IMR-90 (cell line): Measurements from ENCODE around the gene ZDHHC14. TPM values are rescaled to one million over a fixed set of nuclear protein-coding genes. Genes with fewer than 3 reads are reported as not detected.

Source experiments
- ATAC-seq: fragments of 200-7000 bp; cut with Tn5 transposase; 2 replicates; pipeline ENCODE4 v1.9.1; 2020; ENCODE audit warnings: low read depth, mild to moderate bottlenecking, moderate library complexity
- BruUV-seq: library from RNA; stranded (reverse); fragments of 400-500 nt; replicated peaks from 2 replicates; lab custom pipeline; 2021; lab: Mats Ljungman, UMichigan
- CTCF ChIA-PET: fragments of 300-600 bp; formaldehyde crosslinking; extraction: SDS; loops from one replicate; lab custom pipeline; 2021; ENCODE audit warnings: antibody characterized with exemption; lab: Yijun Ruan, JAX
- POLR2A ChIA-PET: fragments of 300-600 bp; sonication (Branson Sonifier 250); formaldehyde crosslinking; loops from one replicate; lab custom pipeline; 2022; ENCODE audit warnings: antibody characterized with exemption; ENCODE audit not compliant: unreplicated experiment; lab: Charles Lee
- DNase-seq: peaks from one replicate; pipeline ENCODE4 v3.0.0; 2013
- H2AFZ ChIP-seq: replicated peaks from 2 replicates; pipeline ENCODE3; 2013; ENCODE audit warnings: low read length, mild to moderate bottlenecking; ENCODE audit not compliant: poor library complexity
- H2AK5ac ChIP-seq: 2 replicates; pipeline ENCODE4 v1.6.1; 2013; ENCODE audit warnings: low read depth, low read length, inconsistent platforms
- H2AK9ac ChIP-seq: replicated peaks from 2 replicates; pipeline ENCODE3; 2013; ENCODE audit warnings: mild to moderate bottlenecking, low read depth, low read length, moderate library complexity; ENCODE audit not compliant: poor library complexity
- H2BK120ac ChIP-seq: 2 replicates; pipeline ENCODE4 v1.6.1; 2013; ENCODE audit warnings: low read depth, low read length, inconsistent platforms
- H2BK15ac ChIP-seq: 3 replicates; pipeline ENCODE4 v1.6.1; 2013; ENCODE audit warnings: low read depth, low read length, inconsistent platforms
- H2BK20ac ChIP-seq: 2 replicates; pipeline ENCODE4 v1.6.1; 2013; ENCODE audit warnings: low read depth, mild to moderate bottlenecking, inconsistent platforms, low read length, moderate library complexity
- H2BK5ac ChIP-seq: 2 replicates; pipeline ENCODE4 v1.6.1; 2013; ENCODE audit warnings: mild to moderate bottlenecking, low read depth, low read length, inconsistent platforms; ENCODE audit not compliant: poor library complexity, severe bottlenecking
- H3K14ac ChIP-seq: replicated peaks from 2 replicates; pipeline ENCODE4 v1.6.1; 2013; ENCODE audit warnings: low read depth, low read length, inconsistent platforms
- H3K18ac ChIP-seq: 2 replicates; pipeline ENCODE4 v1.6.1; 2013; ENCODE audit warnings: low read depth, low read length, control low read depth
- H3K23ac ChIP-seq: 2 replicates; pipeline ENCODE4 v1.6.1; 2013; ENCODE audit warnings: low read depth, low read length, inconsistent platforms
- H3K27ac ChIP-seq: 2 replicates; pipeline ENCODE4 v1.5.1; 2013; ENCODE audit warnings: mild to moderate bottlenecking, control low read depth, low read length; ENCODE audit not compliant: insufficient read depth
- H3K27me3 ChIP-seq: 2 replicates; pipeline ENCODE4 v1.6.1; 2013; ENCODE audit warnings: low read length; ENCODE audit not compliant: control insufficient read depth, insufficient read depth
- H3K36me3 ChIP-seq: 2 replicates; pipeline ENCODE4 v1.6.1; 2013; ENCODE audit warnings: low read length, mixed read lengths; ENCODE audit not compliant: control insufficient read depth, insufficient read depth
- H3K4ac ChIP-seq: 2 replicates; pipeline ENCODE4 v1.6.1; 2013; ENCODE audit warnings: low read depth, low read length, inconsistent platforms
- H3K4me1 ChIP-seq: 2 replicates; pipeline ENCODE4 v1.6.1; 2013; ENCODE audit warnings: low read length, mixed read lengths; ENCODE audit not compliant: control insufficient read depth, insufficient read depth
- H3K4me2 ChIP-seq: 2 replicates; pipeline ENCODE4 v1.6.1; 2013; ENCODE audit warnings: low read depth, mild to moderate bottlenecking, control low read depth, low read length, moderate library complexity
- H3K4me3 ChIP-seq: 2 replicates; pipeline ENCODE4 v1.5.1; 2013; ENCODE audit warnings: low read depth, mild to moderate bottlenecking, control low read depth, low read length, moderate library complexity; ENCODE audit not compliant: insufficient read depth
- H3K56ac ChIP-seq: 2 replicates; pipeline ENCODE4 v1.6.1; 2013; ENCODE audit warnings: low read length, inconsistent platforms; ENCODE audit not compliant: insufficient read depth; ENCODE audit errors: extremely low read depth
- H3K79me1 ChIP-seq, 2 experiments: 2 replicates each; pipeline ENCODE4 v1.6.1; 2013; ENCODE audit warnings: low read length in 2 of 2, inconsistent platforms in 1 of 2, low read depth in 1 of 2
- H3K9ac ChIP-seq: 2 replicates; pipeline ENCODE4 v1.6.1; 2013; ENCODE audit warnings: low read depth, low read length, control low read depth
- H3K9me1 ChIP-seq: 2 replicates; pipeline ENCODE4 v1.6.1; 2013; ENCODE audit warnings: low read length, inconsistent platforms; ENCODE audit not compliant: insufficient read depth
- H3K9me3 ChIP-seq: 2 replicates; pipeline ENCODE4 v1.6.1; 2013; ENCODE audit warnings: low read length; ENCODE audit not compliant: control insufficient read depth, insufficient read depth
- H4K20me1 ChIP-seq: 2 replicates; pipeline ENCODE4 v1.6.1; 2013; ENCODE audit warnings: low read length, inconsistent platforms; ENCODE audit not compliant: insufficient read depth
- H4K5ac ChIP-seq: 2 replicates; pipeline ENCODE4 v1.6.1; 2013; ENCODE audit warnings: mild to moderate bottlenecking, low read depth, low read length, control low read depth
- H4K8ac ChIP-seq, 2 experiments: 2 replicates each; pipeline ENCODE4 v1.6.1; 2013; ENCODE audit warnings: low read depth in 2 of 2, low read length in 2 of 2, control low read depth in 1 of 2, inconsistent platforms in 1 of 2
- H4K91ac ChIP-seq: 2 replicates; pipeline ENCODE4 v1.6.1; 2013; ENCODE audit warnings: low read depth, low read length, inconsistent platforms; ENCODE audit not compliant: insufficient read depth
- SMC3 ChIP-seq: fragments of 150-350 bp; IDR thresholded peaks from 2 replicates; pipeline ENCODE4 v1.6.1; 2016; ENCODE audit warnings: low read depth, mild to moderate bottlenecking, antibody characterized with exemption, low read length, moderate library complexity
- WGBS, 2 experiments: methylation state at CpG; one replicate each; pipeline versions ENCODE4 v1.1.5 to v1.1.7; 2013; ENCODE audit warnings: missing lambda C conversion rate in 2 of 2; ENCODE audit not compliant: insufficient read length in 1 of 2; ENCODE audit errors: extremely low coverage in 2 of 2; 5-methylcytosine and 5-hydroxymethylcytosine counted together
- dilution Hi-C: fragments of 300-500 bp; cut with HindIII; formaldehyde crosslinking; loops from one replicate; pipeline ENCODE4 v1.14.3; 2018; ENCODE audit warnings: low sequenced_read_pairs; ENCODE audit not compliant: unreplicated experiment
- in situ Hi-C: fragments of 300-500 bp; cut with MboI; formaldehyde crosslinking; loops from 3 replicates; pipeline ENCODE4 v1.14.3; 2019; ENCODE audit warnings: low sequenced_read_pairs, inconsistent platforms, mixed read lengths
- intact Hi-C: fragments of 100-400 bp; cut with micrococcal nuclease; formaldehyde crosslinking; loops from 2 replicates; pipeline ENCODE4 v1.10.0; 2022
- polyA plus RNA-seq, 3 experiments: library from polyadenylated mRNA; depleted of rRNA; stranded (reverse); fragments of >200 nt; gene quantifications; 2 replicates each; pipeline ENCODE4 v1.2.3, GENCODE V29; 2012; ENCODE audit warnings: low replicate concordance in 1 of 3
- total RNA-seq: library from RNA; depleted of rRNA; stranded (reverse); fragments of >200 nt; gene quantifications from 2 replicates; pipeline ENCODE4 v1.2.3, GENCODE V29; 2012

ZDHHC14 gene
- total and polyA plus RNA-seq, 2 of the 4 experiments (the other 2 are of a cell fraction) = 0.90 to 2.0 TPM

DNA sequence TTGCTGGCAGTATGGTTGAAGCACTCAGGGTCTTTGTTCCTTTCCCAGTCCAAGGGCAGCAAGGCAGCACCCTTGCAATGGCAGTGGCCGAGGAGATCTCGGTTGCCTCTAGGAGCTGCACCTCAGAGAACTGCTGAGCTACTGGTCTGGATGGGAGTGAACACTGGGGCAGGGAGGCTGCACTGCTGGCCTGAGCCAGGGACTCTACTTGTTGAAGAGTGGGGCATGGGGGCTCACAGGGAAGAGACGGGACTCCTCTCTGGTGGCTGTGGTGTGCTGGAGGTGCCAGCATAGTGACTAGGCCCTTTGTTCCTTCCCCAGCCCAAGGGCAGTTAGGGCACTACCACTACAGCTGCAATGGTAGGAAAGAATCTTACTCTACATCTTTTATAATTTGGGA, 203.0 kb downstream of the ZDHHC14 start:
- Histone ChIP-seq H2BK5ac (no peak overlapping the region), H3K4ac (no peak overlapping the region), H3K18ac (no peak overlapping the region), H3K4me3 (no peak overlapping the region), H4K8ac (no peak overlapping the region), H3K36me3 (no peaks in the 10 kb centered on the region), H3K79me1 (no peaks in the 10 kb centered on the region), H3K27ac (no peak overlapping the region), H3K4me1 (no peaks in the 10 kb centered on the region), H3K23ac (no peak overlapping the region), H2AFZ (no peak overlapping the region), H2AK9ac (no peak overlapping the region), H2AK5ac (no peak overlapping the region), H3K4me2 (no peak overlapping the region), H3K9ac (no peak overlapping the region), H3K56ac (no peak overlapping the region), H4K91ac (no peak overlapping the region), H3K9me3 (peaks cover 1% of the 10 kb centered on the region; the same call in 1 of the 2 replicates), H2BK15ac (no peak overlapping the region), H4K20me1 (no peaks in the 10 kb centered on the region), H2BK20ac (no peak overlapping the region), H4K5ac (no peak overlapping the region), H2BK120ac (no peak overlapping the region), H3K27me3 (no peaks in the 10 kb centered on the region), H3K9me1 (peaks cover 3% of the 10 kb centered on the region; the same call in 1 of the 2 replicates), H3K14ac (no peak overlapping the region)
- WGBS, 2 experiments = no CpG with 5 or more reads among the region's 3 CpGs
- dilution Hi-C loops (no loop called here), intact Hi-C loops (no loop called here), in situ Hi-C loops (no loop called here)
- ATAC-seq (no peak), DNase-seq (no peak)
- no TSS peak for BruUV-seq
- CTCF ChIA-PET = no interaction called here
- TF ChIP-seq SMC3 = no peak
- POLR2A ChIA-PET = no interaction called here
